GM12874 (cell line): ENCODE results near the gene ZNF747.

Source experiments
- CTCF ChIP-seq: IDR thresholded peaks from 2 replicates; pipeline ENCODE4 v1.5.1; 2011; ENCODE audit warnings: low read depth, mild to moderate bottlenecking, control low read depth, low read length, moderate library complexity; ENCODE audit not compliant: insufficient read depth

The ZNF747 gene

DNA sequence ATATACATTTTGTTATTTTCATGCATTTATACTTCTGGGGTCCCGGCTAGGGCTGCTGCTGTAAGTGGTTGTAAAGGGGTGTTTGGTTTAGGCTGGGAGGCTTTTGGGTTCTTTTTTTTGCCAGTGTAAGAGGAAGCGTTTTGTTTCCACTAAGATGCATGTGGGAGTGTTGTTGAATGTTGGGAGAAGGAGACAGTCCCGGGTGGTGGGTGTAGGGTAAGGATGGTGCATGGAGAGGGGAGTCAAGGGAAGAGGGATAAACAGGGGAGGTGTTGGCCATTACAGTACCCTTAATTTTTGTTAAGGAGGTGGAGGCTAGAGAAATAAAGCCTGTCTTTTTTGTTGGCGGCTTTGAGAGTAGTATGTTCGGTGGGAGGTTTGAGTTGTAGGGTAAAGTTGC is 8.4 kb upstream of the ZNF747 start:
- TF ChIP-seq CTCF = no peak

DNA sequence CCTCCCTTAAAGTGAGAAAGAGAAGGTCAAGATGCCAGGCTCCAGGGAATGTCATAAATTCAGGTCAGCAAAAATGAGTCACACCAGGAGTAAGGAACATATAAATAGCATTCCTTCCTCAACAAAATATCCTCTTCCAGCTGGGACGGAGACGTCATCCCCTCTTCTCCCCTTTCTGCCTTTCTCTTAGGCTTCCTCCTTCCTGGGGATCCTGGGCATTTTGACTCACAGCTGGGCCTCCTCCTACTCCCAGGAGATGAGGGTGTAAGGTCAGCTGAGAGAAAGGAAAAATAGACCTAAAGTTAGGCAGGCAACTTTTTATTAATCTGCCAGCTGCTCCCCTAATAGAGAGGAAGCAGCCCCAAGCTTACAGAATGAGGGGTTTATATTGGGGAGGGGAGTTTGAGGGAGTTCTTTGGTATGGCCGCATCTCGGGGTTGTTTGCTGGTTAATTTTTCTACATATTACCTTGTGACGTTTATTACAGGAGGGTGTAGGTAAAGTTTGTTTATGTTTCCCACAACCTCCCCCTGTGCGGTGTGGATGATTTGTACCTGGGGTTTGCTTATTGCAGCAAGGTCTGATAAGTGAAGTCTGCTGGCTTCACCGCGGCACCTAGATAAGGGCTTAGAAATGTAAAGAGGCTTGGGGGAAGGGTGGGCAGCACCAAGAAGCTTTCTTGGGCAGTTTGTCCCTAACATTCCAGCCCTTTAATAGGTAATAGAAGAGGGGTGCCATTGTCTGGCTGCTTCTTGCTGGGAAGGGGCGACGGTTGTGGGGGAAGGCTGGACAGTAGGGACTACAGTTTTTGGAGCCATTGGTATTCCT is 7.1 kb upstream of the ZNF747 start:
- TF ChIP-seq CTCF = no peak

GRCh38 chr16:30539000-30539964 is 4.6 kb upstream of the ZNF747 start:
- no peak for TF ChIP-seq CTCF

GRCh38 chr16:30535777-30536190 is 1.1 kb upstream of the ZNF747 start:
- TF ChIP-seq CTCF = peak; percentile 64

- TF ChIP-seq CTCF = no peak
Measured at GRCh38 chr16:30535106-30535776, 583 bp upstream of the ZNF747 start.

DNA sequence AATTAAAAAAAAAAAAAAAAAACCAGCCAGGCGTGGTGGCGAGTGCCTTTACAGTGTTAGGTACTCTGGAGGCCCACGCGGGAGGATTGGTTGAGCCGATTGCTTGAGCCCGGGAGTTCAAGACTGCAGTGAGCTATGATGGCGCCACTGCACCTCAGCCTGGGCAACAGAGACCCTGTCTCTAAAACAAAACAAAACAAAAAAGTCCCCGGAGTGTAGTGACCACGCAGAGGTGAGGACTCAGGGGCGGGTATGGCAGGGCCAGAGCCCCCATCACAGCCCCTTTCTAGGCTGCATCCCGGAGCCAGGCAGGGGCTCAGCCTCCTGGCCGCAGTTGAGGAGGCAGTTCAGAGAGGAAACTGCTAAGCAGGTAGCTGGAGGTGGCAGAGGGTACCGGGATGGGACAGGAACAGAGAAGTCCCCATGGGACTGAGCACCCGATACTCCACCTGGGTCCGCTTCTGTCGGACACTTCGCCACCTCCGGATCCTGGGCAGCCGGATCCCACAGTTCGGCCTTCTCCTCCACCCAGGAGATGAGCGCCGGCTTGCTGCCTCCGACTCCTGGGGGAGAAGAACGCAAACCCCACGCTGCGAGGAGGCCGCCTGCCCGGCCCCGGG is 800 bp downstream of the ZNF747 start:
- no peak for TF ChIP-seq CTCF
